A673 (cell line): Measurements from ENCODE around the gene CMTM1.

Source experiments
- CTCF ChIP-seq: fragments of 300-800, 200-600 bp; sonication (generic); conservative IDR thresholded peaks from 2 replicates; pipeline ENCODE4 v1.5.1; 2017; ENCODE audit warnings: low read depth, mild to moderate bottlenecking, antibody characterized with exemption, low read length, moderate library complexity, mixed read lengths
- EZH2 ChIP-seq: fragments of 200-600 bp; sonication (generic); IDR thresholded peaks from 2 replicates; pipeline ENCODE4 v1.6.1; 2017; ENCODE audit warnings: borderline replicate concordance, low read depth, mild to moderate bottlenecking, mixed read lengths, antibody characterized with exemption, low read length; ENCODE audit not compliant: poor library complexity, severe bottlenecking

- TF ChIP-seq CTCF = no peak
- TF ChIP-seq EZH2 = no peak
These were observed 36.8 kb upstream of the CMTM1 start for GRCh38 chr16:66529475-66529874.
